HCT116 (cell line): ENCODE results near the gene TPX2.

Experiments used
- CEBPB ChIP-seq: IDR thresholded peaks from 2 replicates; pipeline ENCODE4 v1.6.1; 2012; ENCODE audit warnings: low read depth
- CTCF ChIP-seq, 3 experiments: fragments of 200-600 bp in 1 of 3; sonication (generic) in 1 of 3; IDR thresholded peaks in 2 of 3; conservative IDR thresholded peaks in 1 of 3; 2 replicates each; pipeline ENCODE4 v1.5.1; 2012 to 2017; ENCODE audit warnings: low read depth in 2 of 3, low read length in 2 of 3, antibody characterized with exemption in 1 of 3, borderline replicate concordance in 1 of 3, control low read depth in 1 of 3, mild to moderate bottlenecking in 1 of 3, mixed read lengths in 1 of 3, mixed run types in 1 of 3, moderate library complexity in 1 of 3; ENCODE audit not compliant: insufficient read depth in 1 of 3
- EGR1 ChIP-seq: IDR thresholded peaks from 2 replicates; pipeline ENCODE4 v1.6.1; 2012; ENCODE audit warnings: low read depth
- EZH2phosphoT487 ChIP-seq: fragments of 200-600 bp; IDR thresholded peaks from 2 replicates; pipeline ENCODE4 v1.6.1; 2018; ENCODE audit warnings: antibody characterized with exemption, borderline replicate concordance
- POLR2A ChIP-seq: IDR thresholded peaks from 2 replicates; pipeline ENCODE4 v1.7.0; 2011; ENCODE audit warnings: borderline replicate concordance; ENCODE audit not compliant: insufficient read depth, insufficient read length; ENCODE audit errors: extremely low read depth
- POLR2AphosphoS5 ChIP-seq: IDR thresholded peaks from 2 replicates; pipeline ENCODE4 v1.6.1; 2011; ENCODE audit warnings: mild to moderate bottlenecking, low read depth, low read length, moderate library complexity
- SP1 ChIP-seq: IDR thresholded peaks from 2 replicates; pipeline ENCODE4 v1.6.1; 2012; ENCODE audit warnings: low read depth
- YY1 ChIP-seq: IDR thresholded peaks from 2 replicates; pipeline ENCODE4 v1.6.1; 2011; ENCODE audit warnings: low read length, low read depth, moderate library complexity, mild to moderate bottlenecking; ENCODE audit not compliant: insufficient replicate concordance; ENCODE audit errors: extremely low read depth

- TF ChIP-seq CTCF (IDR thresholded peaks at IDR 0.05 in 2 of 3, conservative IDR thresholded peaks at IDR 0.05 in 1 of 3; ENCODE audit: borderline replicate concordance in 1 of 3, insufficient read depth in 1 of 3, low read depth in 2 of 3, low read length in 2 of 3) (no peak), POLR2A (no peak), EGR1 (no peak), CEBPB (no peak), SP1 (no peak), YY1 (no peak), POLR2AphosphoS5 (no peak), EZH2phosphoT487 (no peak)
Observed at GRCh38 chr20:31731321-31731717, 7.8 kb upstream of the TPX2 start.
